CD4-positive, alpha-beta T cell treated with Interleukin-2 at 100 ng/mL for 4 hours (primary cell): Measurements from ENCODE around the gene NPAS3.

ENCODE experiments used
- DNase-seq: peaks from one replicate; pipeline ENCODE4 v3.0.0-alpha.2; 2020; ENCODE audit warnings: low spot score

Gene NPAS3

DNA sequence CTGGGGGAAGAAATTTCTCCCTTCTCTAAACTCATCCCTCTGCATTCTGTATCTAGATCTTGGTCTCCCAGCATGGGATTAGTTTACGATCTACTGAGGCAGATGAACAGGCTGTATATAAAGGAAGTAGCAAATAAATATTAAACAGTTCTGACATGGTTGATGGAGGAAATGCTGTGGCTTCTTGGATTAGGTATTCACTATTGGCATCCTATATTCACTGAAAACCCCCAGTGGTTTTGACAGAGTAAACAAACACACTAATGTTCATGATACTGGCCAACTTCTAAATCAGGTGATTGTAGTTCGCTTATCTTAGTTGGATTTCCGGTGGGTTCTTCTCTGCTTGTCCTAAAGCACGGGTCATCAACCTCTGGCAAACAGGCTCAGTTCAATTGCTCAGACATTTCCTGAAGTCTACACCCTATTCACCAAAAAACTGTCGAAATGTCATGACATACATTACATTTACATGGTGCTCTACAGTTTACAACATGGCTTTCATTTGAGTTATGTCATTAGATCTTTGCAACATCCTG is 578.3 kb downstream of the NPAS3 start:
- no peak for DNase-seq

DNA sequence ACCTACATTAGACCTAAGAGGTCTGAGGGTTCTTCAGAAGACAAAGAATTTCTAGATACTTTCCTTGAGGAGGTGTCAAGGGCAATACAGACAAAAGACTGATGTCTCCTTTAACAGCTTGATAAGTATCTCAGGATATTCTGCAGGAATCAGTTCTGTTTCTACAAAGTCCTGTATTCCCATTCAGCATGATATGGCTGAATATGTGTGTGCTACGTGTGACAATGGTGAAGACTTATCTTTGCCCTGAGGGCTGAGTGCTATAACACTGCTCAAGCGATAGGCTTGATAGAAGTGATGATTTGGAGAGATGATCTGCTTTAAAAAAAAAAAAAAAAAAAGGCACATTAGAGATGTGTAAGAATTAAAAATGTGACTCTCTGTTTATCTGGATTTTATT is 582.5 kb downstream of the NPAS3 start:
- DNase-seq, result no peak

DNA sequence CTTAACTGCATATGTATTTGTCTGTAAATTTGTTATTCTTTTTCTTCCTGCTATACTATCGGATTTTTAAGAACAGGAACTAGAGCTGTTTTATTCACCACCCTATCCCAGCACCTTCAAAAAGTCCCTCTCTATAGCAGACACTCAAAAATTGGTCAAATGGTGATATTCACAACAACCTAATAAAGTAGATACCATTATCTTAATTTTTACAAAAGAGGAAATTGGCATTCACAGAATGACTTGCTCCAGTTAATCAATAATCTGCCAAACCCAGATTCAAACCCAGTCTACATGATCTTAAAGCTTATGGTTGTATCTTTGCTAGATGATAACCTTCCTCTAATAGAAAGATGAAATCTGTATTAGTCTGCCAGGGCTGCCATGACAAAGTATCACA is 585.6 kb downstream of the NPAS3 start:
- no peak for DNase-seq

DNA sequence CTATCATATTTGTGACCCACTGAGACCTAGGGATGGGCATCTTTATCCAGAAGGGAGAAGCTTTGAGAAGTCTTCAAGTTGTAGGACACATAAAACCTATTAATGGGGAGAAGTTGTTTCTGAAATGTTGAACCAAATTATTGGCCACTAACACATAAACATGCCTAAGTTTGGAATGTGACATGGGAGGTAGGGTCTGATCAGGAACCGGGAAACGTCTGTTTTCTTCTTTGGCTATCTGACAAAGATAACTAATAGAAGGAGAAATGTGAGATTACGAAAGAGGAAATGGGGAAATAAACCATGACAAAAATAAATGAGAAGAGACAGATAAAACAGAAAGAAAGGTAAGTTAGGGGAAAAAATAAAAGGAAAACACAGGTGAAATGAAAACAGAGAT is 586.9 kb downstream of the NPAS3 start:
- no peak for DNase-seq

DNA sequence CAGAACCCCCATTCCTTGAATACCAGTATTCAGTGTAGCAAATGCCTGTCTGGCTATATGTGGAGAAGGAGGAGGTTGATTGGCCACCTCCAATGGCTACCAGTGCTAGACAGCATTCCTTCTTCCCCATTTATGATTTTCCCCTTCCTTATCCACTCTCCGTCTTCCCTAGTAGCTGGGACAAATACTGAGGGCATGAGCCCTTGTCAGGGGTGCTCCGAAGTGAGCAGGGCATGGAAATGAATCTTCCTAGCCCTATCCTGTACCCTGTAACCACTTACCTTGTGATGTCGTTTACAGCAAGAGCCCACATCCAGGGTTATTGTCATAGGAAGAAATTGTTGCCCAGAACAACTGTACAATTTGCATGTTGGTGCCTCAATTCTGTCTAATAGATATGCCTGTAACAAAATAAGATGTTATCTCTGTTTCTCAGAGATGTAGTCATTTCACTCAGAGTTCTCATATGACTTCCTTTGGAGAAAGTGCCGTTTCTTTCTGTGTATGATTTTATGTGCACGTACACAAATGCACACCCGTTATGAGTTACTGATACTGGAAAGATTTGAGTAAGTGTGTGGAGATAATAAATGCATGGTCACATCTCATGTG is 588.5 kb downstream of the NPAS3 start:
- DNase-seq, result no peak

DNA sequence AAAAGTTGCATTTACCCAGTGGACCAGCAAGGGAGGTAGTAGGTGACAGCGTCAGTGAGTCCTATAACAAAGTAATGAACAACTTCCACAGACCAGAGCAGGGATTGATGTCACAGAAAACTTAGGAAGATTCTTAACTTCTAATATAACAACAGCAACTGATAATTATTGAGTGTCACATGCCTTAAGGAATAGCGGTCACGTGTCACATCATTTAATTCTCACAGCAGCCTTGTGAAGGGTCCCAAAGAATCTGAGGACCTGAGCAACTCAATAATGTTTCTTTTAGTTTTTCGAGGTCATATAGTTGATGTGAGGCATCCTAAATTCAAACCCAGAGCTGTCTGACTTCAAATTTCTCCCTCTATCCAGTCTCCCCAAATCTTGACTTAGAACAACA is 590.0 kb downstream of the NPAS3 start:
- DNase-seq, result no peak

DNA sequence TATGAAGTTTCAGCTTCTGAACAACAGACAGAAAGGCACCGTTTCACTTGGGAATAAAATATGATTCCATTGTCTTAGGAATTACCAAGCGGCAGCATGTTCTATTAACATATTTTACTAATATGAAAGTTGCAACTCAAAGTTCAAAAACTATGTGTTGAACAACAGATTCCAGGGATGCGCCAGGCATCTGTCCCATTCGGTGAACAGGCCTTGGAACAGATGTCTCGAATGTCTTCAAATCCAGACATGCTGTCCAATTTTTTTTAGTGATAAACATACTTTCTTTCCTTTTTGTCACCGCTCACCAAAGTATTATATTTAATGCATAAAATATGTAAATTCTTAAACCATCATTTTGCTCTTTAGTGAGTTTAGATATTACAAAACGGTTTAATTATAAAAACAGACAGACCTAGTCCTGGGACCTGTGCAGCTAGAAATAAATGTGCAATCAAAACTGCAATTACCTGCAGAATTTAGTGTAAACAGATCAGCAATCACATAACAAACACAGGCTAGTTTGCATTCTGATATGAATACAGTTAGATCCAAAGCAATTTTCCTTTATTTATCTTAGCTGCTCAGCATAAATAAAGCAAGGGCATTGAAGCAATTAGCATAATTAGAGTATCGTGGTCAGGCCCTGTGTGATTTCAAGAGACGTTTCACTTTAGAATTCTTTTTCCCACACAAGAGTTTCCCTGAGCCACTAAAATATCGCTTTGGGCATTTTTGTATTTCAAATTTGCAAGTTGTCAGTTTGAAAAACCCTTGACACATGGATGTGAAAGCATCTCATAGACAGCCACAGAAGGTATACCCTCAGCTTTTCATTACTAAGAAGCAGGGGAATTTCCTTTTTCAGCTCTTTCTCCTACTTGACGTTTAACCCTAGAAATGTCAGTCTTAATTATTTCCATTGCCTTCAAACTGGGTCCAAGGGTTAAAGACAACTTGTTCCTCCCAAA is 591.4 kb downstream of the NPAS3 start:
- no peak for DNase-seq

DNA sequence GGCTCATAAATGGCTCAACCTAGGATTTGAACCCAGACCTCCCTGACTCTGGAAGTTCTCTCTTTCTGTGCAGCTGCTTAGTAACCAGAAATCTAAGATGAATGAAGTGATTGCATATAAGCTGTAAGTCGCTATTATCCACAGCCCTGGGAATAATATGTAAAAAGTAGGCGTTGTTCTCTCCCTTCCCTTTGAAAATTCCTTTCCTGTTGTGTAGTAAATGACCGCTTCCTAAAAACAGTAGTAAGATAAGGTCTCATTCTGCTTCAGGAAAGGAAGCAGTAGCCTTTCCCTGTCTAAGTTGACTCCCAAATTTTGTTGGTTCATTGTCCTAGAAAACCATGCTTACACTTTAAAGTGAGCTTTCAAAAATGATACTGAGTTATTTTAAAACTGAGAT is 593.9 kb downstream of the NPAS3 start:
- no peak for DNase-seq

DNA sequence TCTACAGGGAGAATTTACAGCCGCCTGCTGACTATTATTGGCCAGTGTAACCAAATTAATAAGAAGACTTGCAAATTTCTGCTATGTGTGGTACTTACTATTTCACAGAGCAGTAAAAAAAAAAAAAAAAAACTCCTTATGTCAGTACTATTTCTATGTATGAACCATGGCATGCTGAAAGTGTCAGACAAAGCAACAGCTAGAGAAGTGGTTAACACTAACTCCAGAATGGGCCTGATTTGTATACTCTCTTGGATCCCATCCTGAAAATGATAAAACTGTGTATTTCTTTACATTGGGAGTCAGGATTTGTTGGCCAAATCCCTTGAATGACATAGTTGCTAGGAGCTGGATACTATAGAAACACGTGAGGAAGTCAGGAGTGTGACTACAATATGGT is 595.4 kb downstream of the NPAS3 start:
- no peak for DNase-seq

DNA sequence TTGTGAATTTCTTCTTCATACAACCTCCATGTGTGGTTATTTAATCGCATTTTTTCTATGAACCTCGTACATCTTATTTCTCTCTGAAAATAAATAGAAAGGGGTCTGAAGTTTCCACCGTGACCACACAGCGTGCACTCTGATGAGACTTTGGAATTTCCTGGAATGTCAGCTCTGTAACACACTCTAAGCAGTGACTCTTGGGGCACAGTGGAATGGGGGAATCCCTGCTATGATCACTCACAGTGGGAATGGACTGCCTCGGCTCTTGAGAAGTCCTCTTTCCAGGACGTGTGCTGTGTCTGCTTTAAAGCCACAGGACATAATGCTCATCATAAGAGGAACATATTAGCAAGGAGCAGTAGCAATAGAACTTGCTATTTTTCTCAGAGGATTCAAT is 596.0 kb downstream of the NPAS3 start:
- DNase-seq, result no peak

DNA sequence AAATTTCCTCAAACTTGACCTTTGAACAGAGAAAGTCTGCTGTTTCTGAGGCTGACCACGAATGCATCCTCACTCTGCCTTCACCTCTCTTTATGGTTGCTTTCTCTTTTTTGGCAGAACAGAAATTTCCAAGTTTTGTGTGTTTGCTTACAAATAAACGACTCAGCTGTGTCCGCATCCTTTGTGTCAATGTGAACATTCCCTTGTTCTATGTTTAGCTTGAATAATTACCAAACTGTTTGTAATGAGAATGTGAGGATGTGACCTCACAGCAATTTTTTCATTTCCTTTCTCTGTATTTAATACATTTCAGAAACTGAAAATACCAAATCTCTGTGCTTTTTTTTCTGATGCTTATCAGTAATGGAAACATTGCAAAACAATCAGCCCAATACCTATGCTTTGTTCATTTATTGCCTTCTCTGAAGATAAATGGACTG is 601.3 kb downstream of the NPAS3 start:
- no peak for DNase-seq

DNA sequence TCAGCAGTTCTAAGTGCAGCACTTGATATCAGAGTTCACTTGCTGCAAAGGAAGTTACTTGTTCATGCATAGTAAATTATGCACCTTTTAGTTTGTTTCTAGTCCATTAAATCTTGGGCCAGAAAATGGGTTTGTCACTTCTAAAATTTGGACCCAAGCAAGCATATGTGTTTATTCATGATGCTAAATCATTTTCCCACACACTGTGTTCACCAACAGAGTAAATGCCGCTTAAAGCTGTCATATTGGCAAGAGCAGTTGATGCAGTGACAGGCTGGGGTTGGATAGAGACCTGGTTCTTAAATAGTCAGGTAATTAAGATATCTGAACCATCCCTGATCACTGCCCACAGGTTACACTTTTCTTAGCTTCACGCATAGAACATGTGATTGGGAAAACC is 602.5 kb downstream of the NPAS3 start:
- DNase-seq, result no peak

DNA sequence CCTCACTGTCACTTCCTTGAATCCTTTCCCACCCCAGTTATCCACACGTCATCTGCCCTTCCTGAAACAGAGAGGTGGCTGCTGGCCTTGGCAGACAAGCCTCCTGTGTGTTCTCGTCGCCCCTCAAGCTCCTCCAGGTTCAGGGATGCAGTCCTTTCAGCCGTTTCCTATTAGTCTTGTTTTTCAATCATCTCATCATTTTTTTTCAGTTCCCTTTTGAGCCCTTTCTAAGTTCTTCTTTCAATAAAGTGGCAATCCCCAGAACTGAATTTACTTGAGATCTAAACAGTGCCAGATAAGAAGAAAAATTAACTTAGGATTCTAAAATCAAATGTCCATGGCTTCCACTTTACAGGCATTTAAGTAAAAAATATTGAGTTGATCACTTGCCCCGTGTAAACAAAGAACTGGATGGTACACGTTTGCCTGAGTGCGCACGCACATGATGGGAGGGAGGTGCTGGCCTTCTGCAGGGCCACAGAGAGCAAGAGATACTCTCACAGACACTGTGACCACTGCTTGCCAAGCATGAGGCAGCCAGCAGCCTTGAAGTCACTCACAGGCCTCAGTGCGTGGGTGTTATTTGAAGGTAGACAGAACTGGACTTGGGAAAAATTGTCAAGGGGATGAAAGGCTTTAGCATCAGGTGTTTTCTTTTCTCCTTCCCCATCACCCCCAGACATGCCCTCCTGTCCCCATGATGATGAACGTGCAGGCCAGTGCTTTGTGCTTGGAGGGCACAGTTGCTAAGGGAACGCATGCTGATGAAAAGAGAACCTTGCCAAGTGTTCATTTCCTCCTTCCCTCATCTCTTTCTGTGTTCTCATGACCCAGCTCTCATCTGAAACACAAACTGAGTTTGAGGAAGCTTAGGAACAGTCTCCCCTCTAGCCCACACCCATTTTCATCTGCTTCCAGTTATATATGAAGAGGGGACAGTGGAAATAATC is 603.9 kb downstream of the NPAS3 start:
- no peak for DNase-seq

DNA sequence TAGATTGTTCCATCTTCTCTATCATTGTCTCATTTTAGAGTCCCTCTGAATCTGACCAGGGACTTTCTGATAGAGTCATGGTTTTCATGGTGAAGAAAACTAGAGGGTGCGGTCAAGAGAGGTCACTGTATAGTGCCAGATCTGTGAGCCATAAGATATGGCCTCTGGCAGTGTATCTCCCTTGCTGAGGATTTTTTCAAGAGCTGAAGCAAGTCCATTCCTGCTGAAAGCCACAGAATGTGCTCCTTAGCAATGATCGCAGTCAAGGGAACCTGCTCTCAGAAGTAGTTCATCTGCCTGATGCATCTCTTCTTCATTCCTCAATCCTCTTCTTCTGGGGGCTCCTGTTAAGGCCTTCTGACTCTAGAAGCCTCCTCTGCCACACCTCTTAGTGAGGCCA is 607.0 kb downstream of the NPAS3 start:
- no peak for DNase-seq

DNA sequence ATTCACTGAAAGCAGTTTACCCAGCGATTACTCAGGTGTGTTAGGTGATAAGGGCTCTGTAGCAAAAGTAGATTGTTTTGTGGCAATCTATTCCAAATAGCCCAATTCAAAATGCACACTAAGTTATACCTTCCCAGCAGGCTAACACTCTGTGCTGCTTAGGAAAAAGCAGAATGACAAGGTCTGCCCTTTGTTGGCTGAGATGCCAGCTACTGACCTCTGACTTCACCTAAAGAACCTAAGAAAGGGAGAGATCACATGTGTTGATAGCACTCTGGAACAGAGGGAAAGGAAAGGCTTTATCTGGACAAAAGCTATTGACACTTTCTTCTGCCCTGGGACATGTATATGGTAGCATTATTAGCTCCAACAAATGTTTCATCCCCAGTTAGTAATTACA is 609.9 kb downstream of the NPAS3 start:
- no peak for DNase-seq

DNA sequence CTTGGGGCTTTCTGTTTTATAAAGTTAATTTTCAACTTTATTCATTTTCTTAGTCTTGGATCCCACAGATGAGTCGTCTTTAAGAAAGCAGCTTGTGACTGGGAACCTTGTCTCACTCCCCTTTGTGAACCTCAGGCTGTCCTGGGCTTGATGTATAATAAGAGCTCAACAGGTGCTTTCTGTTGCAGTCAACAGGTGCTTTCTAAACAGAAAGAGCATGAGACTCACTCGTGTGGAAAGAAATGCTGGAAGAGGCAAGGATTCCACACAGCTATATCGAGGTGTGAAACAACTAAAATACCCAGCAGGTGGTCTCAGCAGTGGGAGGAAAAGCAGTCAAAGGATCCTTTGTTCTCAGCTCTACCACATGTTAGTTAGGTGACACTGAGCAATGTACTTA is 613.3 kb downstream of the NPAS3 start:
- no peak for DNase-seq

DNA sequence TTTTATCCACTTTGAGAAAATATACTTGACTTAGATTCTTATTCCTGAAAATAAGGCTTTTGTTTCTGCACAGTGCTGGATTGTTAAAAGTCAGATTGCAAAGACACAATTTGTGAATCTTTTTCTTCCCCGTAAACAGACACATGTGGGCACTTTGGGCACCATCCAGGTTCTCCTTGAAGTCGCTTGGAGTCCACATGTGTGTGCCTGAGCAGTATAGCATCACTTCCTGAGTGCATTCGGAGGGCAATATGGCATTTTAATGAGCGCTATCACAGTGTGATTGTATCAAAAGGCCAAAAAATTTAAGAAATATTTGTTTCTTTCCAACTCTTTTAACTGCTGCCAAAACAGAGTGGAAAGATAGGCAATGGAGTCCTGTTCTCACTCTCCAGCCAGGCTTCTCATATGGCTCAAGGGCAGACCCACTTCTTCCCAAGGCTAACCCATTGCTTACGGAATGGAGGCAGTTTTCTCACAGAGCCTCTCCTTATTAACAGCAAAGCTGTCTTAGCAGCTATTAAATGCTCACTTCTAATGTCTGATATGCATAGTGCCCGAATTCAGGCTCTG is 615.1 kb downstream of the NPAS3 start:
- DNase-seq, result no peak

DNA sequence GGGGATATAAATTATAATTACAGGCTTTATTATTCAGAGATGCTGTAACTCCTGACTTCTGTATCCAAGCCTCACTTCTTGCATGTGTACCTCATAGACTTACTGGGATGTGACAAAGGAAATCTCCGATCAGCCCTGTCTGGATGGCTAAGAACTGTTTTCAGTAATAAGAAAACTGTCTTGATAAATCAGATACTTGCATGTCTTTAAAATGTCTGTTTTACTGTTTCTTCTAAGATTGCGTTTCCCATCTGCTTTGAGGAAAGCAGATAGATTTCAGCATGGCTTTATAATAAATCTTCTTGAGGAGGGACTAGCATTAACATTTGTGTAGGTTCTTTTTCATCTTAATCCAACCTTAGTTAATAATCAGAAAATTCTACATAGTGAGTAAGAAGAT is 616.3 kb downstream of the NPAS3 start:
- no peak for DNase-seq

DNA sequence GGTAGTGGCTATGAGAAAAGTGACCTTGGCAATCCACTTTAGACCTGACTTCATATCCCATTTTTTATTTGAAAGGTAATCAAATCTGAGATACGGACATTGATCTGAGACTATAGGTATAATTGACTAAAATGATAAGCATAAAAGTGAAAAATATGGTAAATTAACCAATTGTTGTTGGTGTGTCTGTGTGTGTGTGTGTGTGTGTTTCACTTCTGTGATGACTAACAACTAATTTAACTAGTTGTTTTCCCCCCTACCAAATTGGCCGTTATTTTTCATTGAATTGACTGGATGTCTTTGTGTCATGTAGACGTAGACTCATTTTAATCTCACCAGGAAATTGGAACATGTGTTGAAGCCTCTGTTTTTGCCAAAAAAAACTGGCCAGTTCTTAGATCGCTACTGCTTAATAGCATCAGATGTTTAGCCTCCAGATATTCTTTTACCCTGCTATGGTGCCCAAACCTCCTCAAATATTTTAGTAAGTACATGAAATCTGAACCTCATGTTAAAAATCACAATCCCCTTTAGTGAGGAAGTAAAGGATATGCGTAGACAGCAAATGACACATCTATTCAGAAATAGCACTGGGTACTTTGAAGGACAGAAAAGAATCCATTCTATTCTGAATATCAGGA is 617.2 kb downstream of the NPAS3 start:
- no peak for DNase-seq

DNA sequence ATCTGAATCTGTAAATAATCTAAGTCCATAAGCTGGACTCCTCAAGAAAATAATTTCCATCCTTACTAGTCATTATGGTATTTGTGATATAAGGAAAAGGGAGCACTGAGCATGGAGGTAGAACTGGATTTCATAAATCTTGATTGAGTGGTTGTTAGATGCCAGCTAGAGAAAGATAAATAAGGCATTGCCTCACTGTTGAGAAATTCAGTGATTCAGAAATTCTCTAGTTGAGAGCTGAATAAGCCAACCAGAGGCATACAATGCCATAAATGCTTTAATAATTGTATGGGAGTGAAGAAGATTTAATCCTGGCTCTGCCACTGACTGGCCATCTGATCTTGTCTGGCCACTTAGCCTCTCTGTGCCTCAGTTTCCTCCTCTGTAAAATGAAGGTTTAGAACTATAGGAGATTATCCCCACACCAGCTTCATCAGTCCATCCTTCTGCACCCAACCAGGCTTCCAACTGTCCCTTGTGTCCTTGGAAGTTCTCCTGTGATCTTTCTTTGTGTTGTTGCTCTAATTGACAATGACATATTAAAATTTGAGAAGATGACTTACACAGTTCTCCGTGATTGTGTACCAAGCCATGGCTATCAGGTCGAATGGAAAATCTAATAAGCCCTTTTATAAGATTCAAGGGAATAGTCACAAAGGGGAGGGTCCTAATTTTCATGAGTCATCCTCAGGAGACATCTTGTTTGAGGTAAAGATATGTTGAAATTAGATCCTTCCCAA is 617.9 kb downstream of the NPAS3 start:
- no peak for DNase-seq
